Panc1 (cell line): ENCODE data around the gene AGBL1. TPM values are rescaled to one million over a fixed set of nuclear protein-coding genes. Genes with fewer than 3 reads are reported as not detected.

Experiments
- ATAC-seq: fragments of 200-7000 bp; cut with Tn5 transposase; 2 replicates; pipeline ENCODE4 v1.9.1; 2020; ENCODE audit warnings: mild to moderate bottlenecking, moderate library complexity
- BruUV-seq: library from RNA; stranded (reverse); fragments of 400-500 nt; replicated peaks from 2 replicates; lab custom pipeline; 2021; lab: Mats Ljungman, UMichigan
- CTCF ChIA-PET: fragments of 300-600 bp; sonication (Branson Sonifier 250); formaldehyde crosslinking; loops from one replicate; lab custom pipeline; 2022; ENCODE audit warnings: antibody characterized with exemption; lab: Charles Lee
- POLR2A ChIA-PET: fragments of 300-600 bp; sonication (Branson Sonifier 250); formaldehyde crosslinking; loops from one replicate; lab custom pipeline; 2022; ENCODE audit warnings: antibody characterized with exemption; lab: Charles Lee
- DNase-seq: peaks from one replicate; pipeline ENCODE4 v3.0.0-alpha.2; 2010; ENCODE audit warnings: low read depth, low spot score
- H3K27ac ChIP-seq: 2 replicates; pipeline ENCODE4 v1.5.1; 2011; ENCODE audit warnings: mild to moderate bottlenecking, low read length, inconsistent platforms
- H3K27me3 ChIP-seq: fragments of 200-500 bp; sonication (Bioruptor generic); 2 replicates; pipeline ENCODE4 v1.6.0; 2014; ENCODE audit warnings: low read length, inconsistent platforms; ENCODE audit not compliant: control insufficient read depth, insufficient read depth
- H3K36me3 ChIP-seq: fragments of 200-500 bp; sonication (Bioruptor generic); 2 replicates; pipeline ENCODE4 v1.5.1; 2014; ENCODE audit warnings: inconsistent platforms, mild to moderate bottlenecking, low read length, moderate library complexity; ENCODE audit not compliant: control insufficient read depth, insufficient read depth
- H3K4me1 ChIP-seq: 2 replicates; pipeline ENCODE4 v1.5.1; 2011; ENCODE audit warnings: inconsistent platforms, mild to moderate bottlenecking, low read length, moderate library complexity; ENCODE audit not compliant: control insufficient read depth, insufficient read depth
- H3K4me3 ChIP-seq, 2 experiments: 2 replicates each; pipeline ENCODE4 v1.5.1; 2011 to 2012; ENCODE audit warnings: low read depth in 2 of 2, low read length in 2 of 2, mild to moderate bottlenecking in 2 of 2, inconsistent platforms in 1 of 2, moderate library complexity in 1 of 2
- H3K9me3 ChIP-seq: fragments of 200-500 bp; sonication (Bioruptor generic); 2 replicates; pipeline ENCODE4 v1.5.1; 2014; ENCODE audit warnings: low read depth, mild to moderate bottlenecking, inconsistent platforms, low read length, moderate library complexity; ENCODE audit not compliant: control insufficient read depth, insufficient read depth
- CTCF ChIP-seq: fragments of 450-650 bp; IDR thresholded peaks from 2 replicates; pipeline ENCODE4 v1.5.1; 2017; ENCODE audit warnings: mild to moderate bottlenecking
- POLR2AphosphoS5 ChIP-seq: IDR thresholded peaks from 2 replicates; pipeline ENCODE4 v1.6.1; 2012; ENCODE audit warnings: mild to moderate bottlenecking, low read depth, low read length, moderate library complexity
- REST ChIP-seq, 2 experiments: IDR thresholded peaks; 2 replicates each; pipeline ENCODE4 v1.6.1; 2011 to 2012; ENCODE audit warnings: low read depth in 2 of 2, control low read depth in 1 of 2, low read length in 1 of 2, mild to moderate bottlenecking in 1 of 2, moderate library complexity in 1 of 2; ENCODE audit not compliant: insufficient read depth in 1 of 2
- SIN3A ChIP-seq: IDR thresholded peaks from 2 replicates; pipeline ENCODE4 v1.6.1; 2012; ENCODE audit warnings: low read depth, mild to moderate bottlenecking, low read length, moderate library complexity, borderline replicate concordance; ENCODE audit not compliant: insufficient read depth
- TCF7L2 ChIP-seq: IDR thresholded peaks from 2 replicates; pipeline ENCODE4 v1.6.1; 2011; ENCODE audit warnings: mild to moderate bottlenecking, low read depth, low read length, inconsistent platforms
- in situ Hi-C: cut with HindIII; loops from 2 replicates; pipeline ENCODE4 v1.10.0; 2016; ENCODE audit warnings: low sequenced_read_pairs, low pct_unique_long_range_greater_than_20kb
- intact Hi-C: fragments of 100-400 bp; cut with micrococcal nuclease; formaldehyde crosslinking; loops from one replicate; pipeline ENCODE4 v1.10.0; 2022; ENCODE audit not compliant: unreplicated experiment
- total RNA-seq: library from RNA; stranded (reverse); gene quantifications from one replicate; pipeline ENCODE4 v1.2.1, GENCODE V29; 2021; ENCODE audit not compliant: unreplicated experiment

Gene AGBL1
- total RNA-seq, 1 experiment from 2014 or later, result not detected

- no TSS peak for BruUV-seq
- Histone ChIP-seq H3K4me1 (no peaks in the 10 kb centered on the region), H3K4me3 (no peak overlapping the region), H3K9me3 (no peaks in the 10 kb centered on the region), H3K36me3 (no peaks in the 10 kb centered on the region), H3K27ac (no peak overlapping the region), H3K27me3 (no peaks in the 10 kb centered on the region)
- in situ Hi-C loops (no loop called here), intact Hi-C loops (no loop called here)
- DNase-seq, result no peak
- POLR2A ChIA-PET, result no interaction called here
- TF ChIP-seq POLR2AphosphoS5 (no peak), SIN3A (no peak), REST (IDR thresholded peaks at IDR 0.05; ENCODE audit: insufficient read depth in 1 of 2, low read depth in 2 of 2, low read length in 1 of 2) (no peak), TCF7L2 (no peak), CTCF (no peak)
- CTCF ChIA-PET, result no interaction called here
- no peak for ATAC-seq
These were observed 719.6 kb downstream of the AGBL1 start for GRCh38 chr15:86799226-86799625.

GRCh38 chr15:86802244-86802643 is 722.6 kb downstream of the AGBL1 start:
- Histone ChIP-seq H3K27me3 (no peaks in the 10 kb centered on the region), H3K4me1 (no peaks in the 10 kb centered on the region), H3K36me3 (no peaks in the 10 kb centered on the region), H3K27ac (no peak overlapping the region), H3K9me3 (no peaks in the 10 kb centered on the region), H3K4me3 (no peak overlapping the region)
- no peak for TF ChIP-seq POLR2AphosphoS5
- TF ChIP-seq CTCF, result no peak
- no peak for TF ChIP-seq SIN3A
- TF ChIP-seq TCF7L2, result no peak
- TF ChIP-seq REST (IDR thresholded peaks at IDR 0.05; ENCODE audit: insufficient read depth in 1 of 2, low read depth in 2 of 2, low read length in 1 of 2), result no peak
- CTCF ChIA-PET, result no interaction called here
- intact Hi-C loops, result no loop called here
- in situ Hi-C loops, result no loop called here
- no TSS peak for BruUV-seq
- POLR2A ChIA-PET, result no interaction called here
- no peak for DNase-seq
- no peak for ATAC-seq
